ENCODE results near the gene GRM6.

GRM6 gene

GRCh38 chr5:178994580-178995340 is at the start of gene GRM6:
Gene GRM6, minus strand, starts transcription at chr5:178995320. Its CDS starts 376 bp downstream, at chr5:178994944.
- ChIA-PET POLR2A (no interaction called here), CTCF (no interaction called here)
- no peak for DNase-seq (ENCODE audit: extremely low spot score)
- TF ChIP-seq CTCF (IDR thresholded peaks at IDR 0.05; ENCODE audit: control extremely low read depth, extremely low read depth, low read depth, missing control alignments) = no peak

- TF ChIP-seq CTCF (IDR thresholded peaks at IDR 0.05; ENCODE audit: control extremely low read depth, extremely low read depth, low read depth, missing control alignments) = no peak
- ChIA-PET POLR2A (no interaction called here), CTCF (no interaction called here)
- no peak for DNase-seq (ENCODE audit: extremely low spot score)
Measured at GRCh38 chr5:179044765-179045164, 49.6 kb upstream of the GRM6 start.

- CTCF ChIA-PET = interaction anchor here (0.9 kb wide), 1 partner anchor 17 kb away, joined by 3 read pairs; no protein-coding TSS in a partner anchor
- TF ChIP-seq CTCF (IDR thresholded peaks at IDR 0.05; ENCODE audit: control extremely low read depth, extremely low read depth, low read depth, missing control alignments) = no peak
- POLR2A ChIA-PET = no interaction called here
- no peak for DNase-seq (ENCODE audit: extremely low spot score)
Measured at GRCh38 chr5:179033004-179033580, 38.0 kb upstream of the GRM6 start.

- no peak for TF ChIP-seq CTCF (IDR thresholded peaks at IDR 0.05; ENCODE audit: control extremely low read depth, extremely low read depth, low read depth, missing control alignments)
- ChIA-PET POLR2A (no interaction called here), CTCF (interaction anchor here (1.7 kb wide), 1 partner anchor 12 kb away, joined by 3 read pairs; no protein-coding TSS in a partner anchor)
- peak; percentile 62 for DNase-seq (ENCODE audit: extremely low spot score)
Measured at GRCh38 chr5:179023528-179024189, 28.5 kb upstream of the GRM6 start, which contains the start of gene ZNF879. Gene ZNF879, plus strand, starts transcription at chr5:179023804. Its CDS starts 1,201 bp downstream, at chr5:179025005.

GRCh38 chr5:179008667-179009066 is 13.5 kb upstream of the GRM6 start:
- TF ChIP-seq CTCF (IDR thresholded peaks at IDR 0.05; ENCODE audit: control extremely low read depth, extremely low read depth, low read depth, missing control alignments) = no peak
- POLR2A ChIA-PET = no interaction called here
- CTCF ChIA-PET = no interaction called here
- no peak for DNase-seq (ENCODE audit: extremely low spot score)

- DNase-seq (ENCODE audit: extremely low spot score) = no peak
- CTCF ChIA-PET = no interaction called here
- POLR2A ChIA-PET = no interaction called here
- no peak for TF ChIP-seq CTCF (IDR thresholded peaks at IDR 0.05; ENCODE audit: control extremely low read depth, extremely low read depth, low read depth, missing control alignments)
Measured at GRCh38 chr5:179006564-179006963, 11.4 kb upstream of the GRM6 start.
